ENCODE measurements around the gene MAP3K3.

MAP3K3 gene

DNA sequence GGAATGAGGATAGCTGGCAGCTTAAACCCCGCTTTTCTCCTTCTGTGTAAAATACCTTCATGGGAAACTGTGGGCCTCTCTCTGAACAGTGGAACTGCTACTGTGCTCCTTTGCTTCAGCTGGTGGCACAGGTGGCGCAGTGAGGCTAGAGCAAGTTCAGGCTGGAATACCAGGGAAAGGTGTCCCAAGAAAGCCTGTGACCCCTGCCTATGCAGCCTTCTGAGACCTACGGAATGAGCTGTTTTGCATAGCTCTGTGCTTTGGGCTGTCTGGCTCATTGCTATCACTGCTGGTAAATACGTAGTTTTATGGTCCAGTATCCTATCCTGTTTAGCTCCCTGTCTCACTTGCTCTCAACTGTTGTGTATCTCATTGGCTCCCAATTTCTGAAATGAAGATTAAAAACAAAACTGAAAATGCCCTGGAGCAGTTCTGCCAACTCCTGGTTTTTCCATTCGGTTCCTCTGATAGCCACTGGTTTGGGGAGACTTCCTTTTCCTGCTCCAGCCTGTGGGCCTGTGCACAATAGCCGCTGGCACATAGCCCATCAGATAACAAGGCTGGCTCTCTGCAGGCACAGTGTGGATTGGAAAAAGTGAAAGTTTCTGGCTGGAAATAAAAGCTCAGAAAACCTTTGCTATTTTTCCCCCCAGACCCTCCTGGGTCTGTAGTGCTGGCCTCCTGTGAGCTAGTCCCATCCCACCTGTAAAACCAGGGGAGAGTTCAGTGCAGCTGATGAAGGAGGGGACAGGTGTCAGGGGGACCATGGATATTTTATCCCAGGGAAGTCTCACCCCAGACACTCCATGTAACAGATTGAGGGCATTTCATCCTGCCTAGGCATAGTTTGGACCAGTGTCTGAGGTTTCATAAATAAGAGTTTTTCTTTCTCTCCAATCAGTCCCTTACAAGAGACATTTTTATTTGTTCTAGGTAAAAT, 53.7 kb downstream of the MAP3K3 start:
- H3K27me3 ChIP-seq (replicated peaks; ENCODE audit: control insufficient read depth, insufficient read depth, low read length): no peaks in the 10 kb centered on the region
- DNase-seq (ENCODE audit: extremely low read depth, insufficient read length): no peak
- no peak overlapping the region for H3K4me3 ChIP-seq (replicated peaks; ENCODE audit: low read depth, low read length)
- H3K36me3 ChIP-seq (ENCODE audit: control insufficient read depth, insufficient read depth, low read length): peaks cover 2% of the 10 kb centered on the region
- TF ChIP-seq, protein P1, sequence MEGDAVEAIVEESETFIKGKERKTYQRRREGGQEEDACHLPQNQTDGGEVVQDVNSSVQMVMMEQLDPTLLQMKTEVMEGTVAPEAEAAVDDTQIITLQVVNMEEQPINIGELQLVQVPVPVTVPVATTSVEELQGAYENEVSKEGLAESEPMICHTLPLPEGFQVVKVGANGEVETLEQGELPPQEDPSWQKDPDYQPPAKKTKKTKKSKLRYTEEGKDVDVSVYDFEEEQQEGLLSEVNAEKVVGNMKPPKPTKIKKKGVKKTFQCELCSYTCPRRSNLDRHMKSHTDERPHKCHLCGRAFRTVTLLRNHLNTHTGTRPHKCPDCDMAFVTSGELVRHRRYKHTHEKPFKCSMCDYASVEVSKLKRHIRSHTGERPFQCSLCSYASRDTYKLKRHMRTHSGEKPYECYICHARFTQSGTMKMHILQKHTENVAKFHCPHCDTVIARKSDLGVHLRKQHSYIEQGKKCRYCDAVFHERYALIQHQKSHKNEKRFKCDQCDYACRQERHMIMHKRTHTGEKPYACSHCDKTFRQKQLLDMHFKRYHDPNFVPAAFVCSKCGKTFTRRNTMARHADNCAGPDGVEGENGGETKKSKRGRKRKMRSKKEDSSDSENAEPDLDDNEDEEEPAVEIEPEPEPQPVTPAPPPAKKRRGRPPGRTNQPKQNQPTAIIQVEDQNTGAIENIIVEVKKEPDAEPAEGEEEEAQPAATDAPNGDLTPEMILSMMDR (IDR thresholded peaks at IDR 0.05; ENCODE audit: insufficient read depth, low read length, poor library complexity, severe bottlenecking): no peak

DNA sequence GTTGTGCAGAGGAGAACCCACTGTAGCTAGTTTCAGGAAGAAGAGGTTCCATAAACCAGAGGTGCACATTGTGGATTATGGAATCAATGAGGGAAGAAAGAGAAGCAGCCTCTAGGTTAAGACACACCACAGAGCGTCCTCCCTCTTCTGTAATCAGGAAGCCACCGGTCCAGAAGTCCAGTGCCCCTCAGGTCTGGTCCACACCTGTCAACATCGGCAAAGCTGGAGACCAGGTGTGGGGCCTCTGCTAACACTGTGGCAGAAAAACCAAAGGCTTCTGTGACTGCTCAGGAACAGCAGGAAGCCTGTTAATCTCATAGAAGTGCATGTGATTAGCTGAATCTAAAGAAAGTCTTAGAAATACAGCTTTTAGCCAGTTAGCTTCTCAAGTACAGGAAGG, 54.4 kb downstream of the MAP3K3 start:
- Histone ChIP-seq H3K27me3 (replicated peaks; ENCODE audit: control insufficient read depth, insufficient read depth, low read length) (no peaks in the 10 kb centered on the region), H3K4me3 (replicated peaks; ENCODE audit: low read depth, low read length) (no peak overlapping the region), H3K36me3 (ENCODE audit: control insufficient read depth, insufficient read depth, low read length) (peaks cover 2% of the 10 kb centered on the region)
- TF ChIP-seq, protein P1 (IDR thresholded peaks at IDR 0.05; ENCODE audit: insufficient read depth, low read length, poor library complexity, severe bottlenecking): no peak
- no peak for DNase-seq (ENCODE audit: extremely low read depth, insufficient read length)

DNA sequence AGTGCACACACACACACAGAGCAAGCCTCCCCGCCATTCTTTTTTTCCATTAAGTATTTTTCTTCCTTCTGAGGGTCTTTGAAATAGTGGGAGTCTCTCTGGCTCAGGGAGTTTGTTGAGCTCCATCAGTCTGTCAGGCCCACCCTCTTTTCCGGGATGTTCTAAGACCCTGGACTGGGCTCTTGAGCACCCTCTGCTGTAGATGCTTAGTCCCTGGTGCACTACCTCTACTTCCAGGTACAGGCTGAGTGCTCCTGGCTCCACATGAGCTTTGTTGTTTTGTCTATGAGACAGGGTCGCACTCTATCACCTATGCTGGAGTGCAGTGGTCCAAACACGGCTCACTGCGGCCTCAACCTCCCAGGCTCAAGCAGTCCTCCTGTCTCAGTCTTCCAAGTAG, 57.0 kb downstream of the MAP3K3 start:
- DNase-seq (ENCODE audit: extremely low read depth, insufficient read length): no peak
- H3K4me3 ChIP-seq (replicated peaks; ENCODE audit: low read depth, low read length): no peak overlapping the region
- peaks cover 12% of the 10 kb centered on the region for H3K36me3 ChIP-seq (ENCODE audit: control insufficient read depth, insufficient read depth, low read length)
- TF ChIP-seq, protein P1 (IDR thresholded peaks at IDR 0.05; ENCODE audit: insufficient read depth, low read length, poor library complexity, severe bottlenecking): peak; percentile 21
- H3K27me3 ChIP-seq (replicated peaks; ENCODE audit: control insufficient read depth, insufficient read depth, low read length): no peaks in the 10 kb centered on the region

DNA sequence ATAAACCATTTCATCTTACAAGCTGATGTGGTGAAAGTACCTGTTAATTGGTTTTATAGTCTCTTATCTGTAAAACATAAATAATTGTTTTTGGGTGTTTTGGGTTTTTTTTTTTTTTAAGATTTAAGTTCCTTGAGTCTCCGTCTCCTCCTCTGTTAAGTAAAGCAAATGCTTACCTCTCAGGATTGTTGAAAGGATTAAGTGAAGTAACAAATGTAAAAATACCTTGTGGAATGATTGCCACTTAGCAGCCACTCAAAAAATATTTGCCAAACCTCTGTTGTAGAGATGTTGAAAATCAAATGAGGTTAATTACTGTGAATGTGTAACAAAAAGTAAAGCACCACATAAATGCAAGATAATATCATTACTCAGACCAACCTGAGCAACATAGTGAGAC, 58.5 kb downstream of the MAP3K3 start:
- no peak for DNase-seq (ENCODE audit: extremely low read depth, insufficient read length)
- no peaks in the 10 kb centered on the region for H3K27me3 ChIP-seq (replicated peaks; ENCODE audit: control insufficient read depth, insufficient read depth, low read length)
- TF ChIP-seq, protein P1 (IDR thresholded peaks at IDR 0.05; ENCODE audit: insufficient read depth, low read length, poor library complexity, severe bottlenecking): no peak
- H3K36me3 ChIP-seq (ENCODE audit: control insufficient read depth, insufficient read depth, low read length): peaks cover 12% of the 10 kb centered on the region
- no peak overlapping the region for H3K4me3 ChIP-seq (replicated peaks; ENCODE audit: low read depth, low read length)

DNA sequence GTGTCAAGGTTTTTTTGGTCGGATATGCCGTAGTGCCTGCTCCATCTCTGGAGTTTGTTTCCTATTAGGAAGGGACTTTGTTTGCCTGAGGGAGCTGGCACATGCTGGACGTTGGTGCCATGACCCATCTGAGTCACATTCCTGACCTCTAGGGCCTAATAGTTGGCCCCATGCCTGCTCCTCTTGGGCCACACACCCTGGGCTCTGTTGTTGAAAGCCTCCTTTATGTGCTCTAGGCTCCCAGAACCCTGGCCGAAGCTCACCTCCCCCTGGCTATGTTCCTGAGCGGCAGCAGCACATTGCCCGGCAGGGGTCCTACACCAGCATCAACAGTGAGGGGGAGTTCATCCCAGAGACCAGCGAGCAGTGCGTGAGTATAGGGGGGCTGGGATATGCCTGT, 59.3 kb downstream of the MAP3K3 start:
- TF ChIP-seq, protein P1 (IDR thresholded peaks at IDR 0.05; ENCODE audit: insufficient read depth, low read length, poor library complexity, severe bottlenecking): no peak

More for the DNA sequence above, 59.3 kb downstream of the MAP3K3 start:
- Histone ChIP-seq H3K4me3 (replicated peaks; ENCODE audit: low read depth, low read length) (no peak overlapping the region), H3K27me3 (replicated peaks; ENCODE audit: control insufficient read depth, insufficient read depth, low read length) (no peaks in the 10 kb centered on the region), H3K36me3 (ENCODE audit: control insufficient read depth, insufficient read depth, low read length) (peaks cover 12% of the 10 kb centered on the region)
- no peak for DNase-seq (ENCODE audit: extremely low read depth, insufficient read length)
